Measurements from ENCODE around the gene GP9.

GP9 gene

GRCh38 chr3:129028866-129029265 lies 31.7 kb upstream of the GP9 start:
- no peak for DNase-seq (ENCODE audit: low read depth)

- DNase-seq (ENCODE audit: low read depth): no peak
These were observed 30.0 kb upstream of the GP9 start for GRCh38 chr3:129030611-129031010.

- DNase-seq (ENCODE audit: low read depth): no peak
These were observed 28.9 kb upstream of the GP9 start for GRCh38 chr3:129031476-129032215.

- no peak for DNase-seq (ENCODE audit: low read depth)
These were observed 27.9 kb upstream of the GP9 start for GRCh38 chr3:129032716-129033115.

- DNase-seq (ENCODE audit: low read depth): no peak
These were observed 27.4 kb upstream of the GP9 start for GRCh38 chr3:129033151-129033550.

- no peak for DNase-seq (ENCODE audit: low read depth)
These were observed 26.8 kb upstream of the GP9 start for GRCh38 chr3:129033633-129034321.

GRCh38 chr3:129034642-129035041 lies 25.9 kb upstream of the GP9 start:
- no peak for DNase-seq (ENCODE audit: low read depth)

GRCh38 chr3:129035360-129036221 lies 25.0 kb upstream of the GP9 start:
- no peak for DNase-seq (ENCODE audit: low read depth)

- DNase-seq (ENCODE audit: low read depth): no peak
These were observed 24.1 kb upstream of the GP9 start for GRCh38 chr3:129036222-129037092.

- no peak for DNase-seq (ENCODE audit: low read depth)
These were observed 23.5 kb upstream of the GP9 start for GRCh38 chr3:129037093-129037419.

- no peak for DNase-seq (ENCODE audit: low read depth)
These were observed 22.3 kb upstream of the GP9 start for GRCh38 chr3:129038121-129038855.

GRCh38 chr3:129039271-129040038 lies 21.1 kb upstream of the GP9 start:
- no peak for DNase-seq (ENCODE audit: low read depth)

GRCh38 chr3:129040039-129040336 lies 20.6 kb upstream of the GP9 start:
- DNase-seq (ENCODE audit: low read depth): no peak

- DNase-seq (ENCODE audit: low read depth): no peak
These were observed 19.8 kb upstream of the GP9 start for GRCh38 chr3:129040579-129041300.

- DNase-seq (ENCODE audit: low read depth): peak; percentile 22
These were observed 14.9 kb upstream of the GP9 start for GRCh38 chr3:129045675-129046036.

- peak; percentile 21 for DNase-seq (ENCODE audit: low read depth)
These were observed 14.4 kb upstream of the GP9 start for GRCh38 chr3:129046037-129046731.

- no peak for DNase-seq (ENCODE audit: low read depth)
These were observed 13.6 kb upstream of the GP9 start for GRCh38 chr3:129046732-129047552.

GRCh38 chr3:129047553-129047839 lies 13.1 kb upstream of the GP9 start:
- no peak for DNase-seq (ENCODE audit: low read depth)
